ENCODE results near the gene APAF1.

The APAF1 gene

DNA sequence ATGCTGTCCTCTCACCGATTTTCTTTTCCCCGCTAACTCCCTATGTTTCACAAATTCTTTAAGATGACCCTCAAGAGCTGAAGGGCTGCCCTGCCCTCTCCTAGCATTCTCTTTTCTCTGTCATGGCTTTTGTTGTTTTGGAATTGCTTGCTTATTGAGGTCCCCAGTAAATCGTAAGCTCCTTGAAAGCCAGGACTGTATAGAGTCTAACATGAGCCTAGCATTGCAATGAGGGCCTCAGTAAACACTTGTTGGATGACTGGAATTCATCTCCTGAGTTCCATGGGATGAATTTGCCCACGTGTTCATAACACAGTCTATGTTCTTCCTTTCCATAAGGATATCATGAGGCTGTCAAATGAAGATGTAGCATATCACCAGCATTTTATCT, 92.2 kb downstream of the APAF1 start:
- TF ChIP-seq, protein P1, sequence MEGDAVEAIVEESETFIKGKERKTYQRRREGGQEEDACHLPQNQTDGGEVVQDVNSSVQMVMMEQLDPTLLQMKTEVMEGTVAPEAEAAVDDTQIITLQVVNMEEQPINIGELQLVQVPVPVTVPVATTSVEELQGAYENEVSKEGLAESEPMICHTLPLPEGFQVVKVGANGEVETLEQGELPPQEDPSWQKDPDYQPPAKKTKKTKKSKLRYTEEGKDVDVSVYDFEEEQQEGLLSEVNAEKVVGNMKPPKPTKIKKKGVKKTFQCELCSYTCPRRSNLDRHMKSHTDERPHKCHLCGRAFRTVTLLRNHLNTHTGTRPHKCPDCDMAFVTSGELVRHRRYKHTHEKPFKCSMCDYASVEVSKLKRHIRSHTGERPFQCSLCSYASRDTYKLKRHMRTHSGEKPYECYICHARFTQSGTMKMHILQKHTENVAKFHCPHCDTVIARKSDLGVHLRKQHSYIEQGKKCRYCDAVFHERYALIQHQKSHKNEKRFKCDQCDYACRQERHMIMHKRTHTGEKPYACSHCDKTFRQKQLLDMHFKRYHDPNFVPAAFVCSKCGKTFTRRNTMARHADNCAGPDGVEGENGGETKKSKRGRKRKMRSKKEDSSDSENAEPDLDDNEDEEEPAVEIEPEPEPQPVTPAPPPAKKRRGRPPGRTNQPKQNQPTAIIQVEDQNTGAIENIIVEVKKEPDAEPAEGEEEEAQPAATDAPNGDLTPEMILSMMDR (IDR thresholded peaks at IDR 0.05; ENCODE audit: low read depth, low read length, missing control alignments): no peak
- DNase-seq (ENCODE audit: extremely low read depth, low read depth): no peak
- no peak overlapping the region for H3K4me3 ChIP-seq (replicated peaks; ENCODE audit: low read depth, low read length)

DNA sequence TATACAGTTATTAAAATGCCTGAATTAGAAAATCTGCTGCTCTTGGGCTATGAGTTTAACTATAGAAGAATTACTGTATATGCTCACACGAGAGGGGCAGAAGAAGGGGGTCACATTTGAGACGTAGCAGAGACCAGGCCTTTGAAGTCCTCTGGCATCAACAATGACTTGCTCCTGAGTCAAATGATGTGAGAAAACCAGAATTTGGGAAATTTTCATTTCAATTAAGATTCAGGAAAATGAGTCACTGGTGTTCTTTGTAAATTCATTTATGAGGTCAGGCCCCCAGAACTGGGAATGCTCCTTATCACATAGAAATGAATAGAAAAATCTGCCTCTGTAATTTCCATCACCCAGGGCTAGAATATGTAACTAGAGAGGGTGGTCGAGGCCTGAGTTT, 92.9 kb downstream of the APAF1 start:
- no peak for DNase-seq (ENCODE audit: extremely low read depth, low read depth)
- H3K4me3 ChIP-seq (replicated peaks; ENCODE audit: low read depth, low read length): no peak overlapping the region
- TF ChIP-seq, protein P1 (IDR thresholded peaks at IDR 0.05; ENCODE audit: low read depth, low read length, missing control alignments): no peak

DNA sequence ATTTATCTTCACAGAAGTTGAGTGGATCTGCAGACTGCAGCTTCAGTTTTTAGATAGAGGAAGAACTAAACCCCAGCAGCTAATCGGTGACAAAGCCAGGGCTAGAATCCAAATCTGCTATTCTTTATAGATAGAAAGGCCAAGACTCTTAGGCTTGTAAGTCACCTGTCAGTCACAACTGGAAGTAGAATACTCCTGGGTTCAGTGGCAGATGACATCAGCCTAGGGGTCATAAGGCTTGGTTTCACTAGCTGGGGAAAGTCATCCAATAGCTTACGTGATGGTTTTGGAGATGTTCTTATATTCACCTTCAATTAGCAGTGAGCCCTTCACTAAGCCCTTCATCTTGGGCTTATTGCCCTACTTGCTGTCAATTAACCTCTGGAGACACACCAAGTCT, 93.4 kb downstream of the APAF1 start:
- H3K4me3 ChIP-seq (replicated peaks; ENCODE audit: low read depth, low read length): no peak overlapping the region
- TF ChIP-seq, protein P1 (IDR thresholded peaks at IDR 0.05; ENCODE audit: low read depth, low read length, missing control alignments): no peak
- no peak for DNase-seq (ENCODE audit: extremely low read depth, low read depth)

DNA sequence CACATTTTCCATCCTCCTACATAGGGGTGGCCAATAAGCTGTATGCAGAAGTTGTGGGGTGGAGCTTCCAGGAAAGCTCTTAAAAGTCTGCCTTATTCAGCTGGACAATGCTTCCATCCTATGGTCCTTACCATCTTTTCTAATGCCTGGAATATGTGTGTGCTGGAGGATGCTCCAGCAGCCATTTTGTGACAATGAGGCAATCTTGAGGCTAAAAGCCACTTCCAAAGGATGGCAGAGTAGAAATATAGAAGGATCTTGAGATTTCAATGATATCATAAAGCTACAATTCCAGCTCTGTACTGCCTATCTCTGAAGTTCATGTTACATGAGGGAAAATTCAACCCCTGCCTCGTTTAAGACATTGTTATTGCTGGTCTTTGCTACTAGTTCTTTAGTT, 95.7 kb downstream of the APAF1 start:
- DNase-seq (ENCODE audit: extremely low read depth, low read depth): no peak
- TF ChIP-seq, protein P1 (IDR thresholded peaks at IDR 0.05; ENCODE audit: low read depth, low read length, missing control alignments): no peak
- no peak overlapping the region for H3K4me3 ChIP-seq (replicated peaks; ENCODE audit: low read depth, low read length)

DNA sequence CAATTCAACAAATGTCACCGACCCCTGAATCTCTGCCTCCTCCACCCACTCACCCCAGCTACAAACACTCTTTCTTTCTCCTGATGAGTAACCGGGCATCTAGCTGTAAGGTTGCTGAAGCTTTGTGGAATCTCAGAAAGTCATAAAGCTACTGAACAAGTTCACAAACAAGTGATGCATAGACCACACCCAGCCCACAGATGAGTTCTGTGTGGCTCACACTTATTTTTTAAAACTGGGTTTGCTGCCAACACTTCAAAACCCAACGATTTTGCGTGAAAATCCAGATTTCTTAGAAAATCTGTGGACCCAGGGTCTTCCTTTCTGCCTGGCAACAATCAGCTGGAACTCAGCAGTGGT, 96.1 kb downstream of the APAF1 start:
- TF ChIP-seq, protein P1 (IDR thresholded peaks at IDR 0.05; ENCODE audit: low read depth, low read length, missing control alignments): no peak
- DNase-seq (ENCODE audit: extremely low read depth, low read depth): no peak
- no peak overlapping the region for H3K4me3 ChIP-seq (replicated peaks; ENCODE audit: low read depth, low read length)

DNA sequence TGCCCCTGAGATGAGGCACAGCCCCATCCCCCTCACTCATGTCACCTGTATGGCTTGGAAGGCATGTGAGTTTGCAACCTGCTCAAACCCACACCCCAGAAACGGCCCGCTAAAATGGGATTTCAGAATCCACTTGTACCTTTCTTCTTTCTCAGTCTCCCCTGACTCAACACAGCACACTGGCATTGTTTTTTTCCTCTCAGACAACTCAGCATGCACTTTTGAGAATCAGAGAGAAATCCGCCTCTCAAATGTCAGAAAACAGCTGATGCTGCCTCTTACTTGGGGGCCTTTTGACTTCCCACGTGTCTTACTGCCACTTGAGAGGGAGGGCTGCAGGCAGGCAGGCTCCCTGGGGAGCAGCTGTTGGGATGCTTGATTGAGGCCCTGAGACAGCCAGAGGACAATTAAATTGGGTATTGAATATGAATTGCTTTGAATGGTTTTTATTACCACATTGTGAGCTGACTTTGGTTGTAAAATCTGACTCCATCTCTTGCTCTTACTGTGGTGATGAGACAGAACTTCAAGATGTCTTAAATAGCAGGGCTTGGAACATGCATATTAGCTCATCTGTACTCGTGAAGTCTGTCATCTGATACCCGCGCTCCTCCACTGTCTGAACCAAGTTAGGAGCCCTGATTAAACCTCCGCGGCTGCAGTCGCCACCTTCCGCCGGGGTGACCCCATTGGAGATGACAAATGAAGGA, 96.6 kb downstream of the APAF1 start:
- TF ChIP-seq, protein P1 (IDR thresholded peaks at IDR 0.05; ENCODE audit: low read depth, low read length, missing control alignments): no peak
- H3K4me3 ChIP-seq (replicated peaks; ENCODE audit: low read depth, low read length): no peak overlapping the region
- DNase-seq (ENCODE audit: extremely low read depth, low read depth): no peak

Measured in HFF-Myc (cell line).